KG1 (cell line): ENCODE measurements around the gene CADPS.

Source experiments
- DNase-seq: peaks from one replicate; lab custom pipeline; 2025; lab: John Stamatoyannopoulos, UW

The CADPS gene

GRCh38 chr3:62874711-62875557 is at the start of gene CADPS:
TSS of gene CADPS (minus strand) at chr3:62875416. CDS start at chr3:62875029, 387 bp downstream.
- DNase-seq = no peak

- no peak for DNase-seq
Observed at GRCh38 chr3:62923066-62923465, 47.9 kb upstream of the CADPS start.

- no peak for DNase-seq
Observed at GRCh38 chr3:62922326-62922725, 47.1 kb upstream of the CADPS start.

- DNase-seq = no peak
Observed at GRCh38 chr3:62920466-62920784, 45.2 kb upstream of the CADPS start.

GRCh38 chr3:62919784-62920465 is 44.7 kb upstream of the CADPS start:
- no peak for DNase-seq

GRCh38 chr3:62918777-62919176 is 43.6 kb upstream of the CADPS start:
- DNase-seq = no peak

GRCh38 chr3:62918131-62918530 is 42.9 kb upstream of the CADPS start:
- no peak for DNase-seq

GRCh38 chr3:62911526-62911925 is 36.3 kb upstream of the CADPS start:
- DNase-seq = no peak

- DNase-seq = no peak
Observed at GRCh38 chr3:62905331-62905730, 30.1 kb upstream of the CADPS start.

- no peak for DNase-seq
Observed at GRCh38 chr3:62898530-62899496, 23.6 kb upstream of the CADPS start.

GRCh38 chr3:62895901-62896300 is 20.7 kb upstream of the CADPS start:
- no peak for DNase-seq

GRCh38 chr3:62892951-62893350 is 17.7 kb upstream of the CADPS start:
- no peak for DNase-seq

- no peak for DNase-seq
Observed at GRCh38 chr3:62892045-62892444, 16.8 kb upstream of the CADPS start.

GRCh38 chr3:62888778-62889177 is 13.6 kb upstream of the CADPS start:
- DNase-seq = no peak

GRCh38 chr3:62888180-62888579 is 13.0 kb upstream of the CADPS start:
- DNase-seq = no peak

GRCh38 chr3:62885136-62885535 is 9.9 kb upstream of the CADPS start:
- no peak for DNase-seq

GRCh38 chr3:62884096-62884870 is 9.1 kb upstream of the CADPS start:
- no peak for DNase-seq

- DNase-seq = no peak
Observed at GRCh38 chr3:62882676-62883200, 7.5 kb upstream of the CADPS start.

GRCh38 chr3:62876064-62876463 is 848 bp upstream of the CADPS start:
- no peak for DNase-seq

GRCh38 chr3:62875558-62876002 is 364 bp upstream of the CADPS start:
- DNase-seq = no peak
